GM23338 (cell line): ENCODE measurements around the gene SLX9. TPM values are rescaled to one million over a fixed set of nuclear protein-coding genes. Genes with fewer than 3 reads are reported as not detected.

ENCODE experiments used
- ATAC-seq: fragments of 200-7000 bp; cut with Tn5 transposase; 3 replicates; pipeline ENCODE4 v1.9.1; 2020
- DNase-seq: peaks from one replicate; pipeline ENCODE4 v3.0.0-alpha.2; 2015; ENCODE audit warnings: low spot score
- H2AFZ ChIP-seq: fragments of 200-600 bp; sonication (generic); 2 replicates; pipeline ENCODE4 v1.8.0; 2016; ENCODE audit warnings: antibody characterized with exemption, mild to moderate bottlenecking, moderate library complexity
- H3F3A ChIP-seq: fragments of 200-600 bp; sonication (generic); replicated peaks from 2 replicates; pipeline ENCODE4 v1.8.0; 2017; ENCODE audit warnings: antibody characterized with exemption, mixed run types, low read depth
- H3K27ac ChIP-seq: fragments of 200-600 bp; sonication (generic); 2 replicates; pipeline ENCODE4 v1.6.1; 2016; ENCODE audit warnings: low read depth
- H3K27me3 ChIP-seq: fragments of 200-600 bp; sonication (generic); 2 replicates; pipeline ENCODE4 v1.8.0; 2016; ENCODE audit warnings: mild to moderate bottlenecking, mixed run types, moderate library complexity; ENCODE audit not compliant: insufficient read depth
- H3K36me3 ChIP-seq: fragments of 200-600 bp; sonication (generic); 2 replicates; pipeline ENCODE4 v1.8.0; 2016; ENCODE audit warnings: mild to moderate bottlenecking; ENCODE audit not compliant: insufficient read depth
- H3K4me1 ChIP-seq: fragments of 200-600 bp; sonication (generic); 2 replicates; pipeline ENCODE4 v1.8.0; 2016; ENCODE audit warnings: mild to moderate bottlenecking, moderate library complexity; ENCODE audit not compliant: insufficient read depth
- H3K4me2 ChIP-seq: fragments of 200-600 bp; sonication (generic); 2 replicates; pipeline ENCODE4 v1.7.1; 2017; ENCODE audit warnings: mixed run types
- H3K4me3 ChIP-seq: fragments of 200-600 bp; sonication (generic); 2 replicates; pipeline ENCODE4 v1.6.1; 2016; ENCODE audit warnings: mixed run types
- H3K79me2 ChIP-seq: fragments of 200-600 bp; sonication (generic); replicated peaks from 2 replicates; pipeline ENCODE4 v1.8.0; 2017; ENCODE audit warnings: mild to moderate bottlenecking; ENCODE audit not compliant: insufficient read depth
- H3K9me2 ChIP-seq: fragments of 200-600 bp; sonication (generic); 2 replicates; pipeline ENCODE4 v1.8.0; 2017; ENCODE audit not compliant: insufficient read depth
- H4K20me1 ChIP-seq: fragments of 200-600 bp; sonication (generic); replicated peaks from 2 replicates; pipeline ENCODE4 v1.8.0; 2017; ENCODE audit warnings: mild to moderate bottlenecking; ENCODE audit not compliant: insufficient read depth
- H3K27ac Mint-ChIP-seq: 2 replicates; pipeline ENCODE4 v1.8.0; 2020; ENCODE audit warnings: inconsistent platforms, mild to moderate bottlenecking, moderate library complexity, mixed read lengths
- H3K27me3 Mint-ChIP-seq: 3 replicates; pipeline ENCODE4 v1.8.0; 2022; ENCODE audit warnings: low read depth, mild to moderate bottlenecking, moderate library complexity, mixed read lengths, inconsistent platforms; ENCODE audit not compliant: insufficient read depth, poor library complexity
- H3K36me3 Mint-ChIP-seq: 3 replicates; pipeline ENCODE4 v1.8.0; 2021; ENCODE audit warnings: low read depth, mild to moderate bottlenecking, inconsistent platforms, moderate library complexity, mixed read lengths
- H3K4me1 Mint-ChIP-seq: 3 replicates; pipeline ENCODE4 v1.8.0; 2020; ENCODE audit warnings: mild to moderate bottlenecking, inconsistent platforms, mixed read lengths
- H3K4me3 Mint-ChIP-seq: 3 replicates; pipeline ENCODE4 v1.8.0; 2021; ENCODE audit warnings: moderate library complexity, mild to moderate bottlenecking, inconsistent platforms, mixed read lengths
- H3K9me3 Mint-ChIP-seq: 3 replicates; pipeline ENCODE4 v1.8.0; 2020; ENCODE audit warnings: moderate library complexity, mild to moderate bottlenecking, inconsistent platforms, mixed read lengths
- CREB1 ChIP-seq: fragments of 250-450 bp; sonication (Bioruptor Pico); IDR thresholded peaks from 2 replicates; pipeline ENCODE4 v1.5.0; 2020; ENCODE audit warnings: low read depth, mild to moderate bottlenecking, moderate library complexity
- EZH2 ChIP-seq: fragments of 200-600 bp; sonication (generic); IDR thresholded peaks from one replicate; pipeline ENCODE4 v1.8.0; 2017; ENCODE audit warnings: antibody characterized with exemption, mild to moderate bottlenecking, low read depth; ENCODE audit not compliant: unreplicated experiment
- NANOG ChIP-seq: IDR thresholded peaks from 2 replicates; pipeline ENCODE4 v1.6.1; 2016; ENCODE audit warnings: antibody characterized with exemption, borderline replicate concordance
- POLR2AphosphoS5 ChIP-seq: IDR thresholded peaks from 2 replicates; pipeline ENCODE4 v1.6.1; 2016; ENCODE audit warnings: antibody characterized with exemption, low read depth
- ZNF114 ChIP-seq: fragments of 250-450 bp; sonication (Bioruptor Pico); IDR thresholded peaks from 2 replicates; pipeline ENCODE4 v1.5.0; 2020; ENCODE audit warnings: mild to moderate bottlenecking, moderate library complexity
- ZNF331 ChIP-seq: fragments of 250-450 bp; sonication (Bioruptor Pico); IDR thresholded peaks from 2 replicates; pipeline ENCODE4 v1.5.0; 2020; ENCODE audit warnings: low read depth, mild to moderate bottlenecking, moderate library complexity
- ZNF462 ChIP-seq: fragments of 250-450 bp; sonication (Bioruptor Pico); IDR thresholded peaks from 2 replicates; pipeline ENCODE4 v1.5.0; 2020; ENCODE audit warnings: mild to moderate bottlenecking, moderate library complexity
- polyA plus RNA-seq: library from polyadenylated mRNA; unstranded; fragments of >200 nt; fragmentation: Nextera tagmentation; extraction: Ambion mirVana; gene quantifications from 2 replicates; pipeline ENCODE4 v1.2.1, GENCODE V29; 2016
- total RNA-seq: library from RNA; depleted of rRNA; stranded (reverse); fragments of >200 nt; shearing (Covaris generic); gene quantifications from 2 replicates; pipeline ENCODE4 v1.2.3, GENCODE V29; 2014
- TF ChIP-seq, protein P1 (sequence below): IDR thresholded peaks from 2 replicates; pipeline ENCODE4 v1.6.1; 2016; ENCODE audit warnings: antibody characterized with exemption

Gene SLX9
- total and polyA plus RNA-seq, 2 experiments from 2014 or later = 41.5 to 46.9 TPM

GRCh38 chr21:44949161-44949778 lies 9.4 kb downstream of the SLX9 start:
- no peak overlapping the region for H3K4me3 Mint-ChIP-seq
- no peaks in the 10 kb centered on the region for H3K4me1 ChIP-seq
- H3K27ac Mint-ChIP-seq = no peak overlapping the region; the same call in 1 of the 2 replicates
- no peaks in the 10 kb centered on the region for H3F3A ChIP-seq
- no peaks in the 10 kb centered on the region for H3K27me3 ChIP-seq
- peaks cover 32% of the 10 kb centered on the region for H4K20me1 ChIP-seq
- DNase-seq (no peak), ATAC-seq (peak; percentile 39)
- no peaks in the 10 kb centered on the region for H3K9me2 ChIP-seq
- H3K4me1 Mint-ChIP-seq = peaks cover 4% of the 10 kb centered on the region; the same call in 2 of the 3 replicates
- no peak for TF ChIP-seq ZNF114 (CRISPR knock-in tag)
- TF ChIP-seq ZNF462 (CRISPR knock-in tag) = no peak
- TF ChIP-seq ZNF331 = no peak
- TF ChIP-seq CREB1 (CRISPR knock-in tag) = no peak
- no peak for TF ChIP-seq POLR2AphosphoS5
- TF ChIP-seq NANOG = no peak
- TF ChIP-seq EZH2 = no peak
- TF ChIP-seq, protein P1, sequence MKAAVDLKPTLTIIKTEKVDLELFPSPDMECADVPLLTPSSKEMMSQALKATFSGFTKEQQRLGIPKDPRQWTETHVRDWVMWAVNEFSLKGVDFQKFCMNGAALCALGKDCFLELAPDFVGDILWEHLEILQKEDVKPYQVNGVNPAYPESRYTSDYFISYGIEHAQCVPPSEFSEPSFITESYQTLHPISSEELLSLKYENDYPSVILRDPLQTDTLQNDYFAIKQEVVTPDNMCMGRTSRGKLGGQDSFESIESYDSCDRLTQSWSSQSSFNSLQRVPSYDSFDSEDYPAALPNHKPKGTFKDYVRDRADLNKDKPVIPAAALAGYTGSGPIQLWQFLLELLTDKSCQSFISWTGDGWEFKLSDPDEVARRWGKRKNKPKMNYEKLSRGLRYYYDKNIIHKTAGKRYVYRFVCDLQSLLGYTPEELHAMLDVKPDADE = no peak
- no peak overlapping the region for H3K4me2 ChIP-seq
- H3K36me3 Mint-ChIP-seq = peaks cover 34% of the 10 kb centered on the region
- no peak overlapping the region for H3K27ac ChIP-seq
- no peaks in the 10 kb centered on the region for H3K9me3 Mint-ChIP-seq
- H3K36me3 ChIP-seq = no peaks in the 10 kb centered on the region; the same call in 1 of the 2 replicates
- H3K27me3 Mint-ChIP-seq = peaks cover 8% of the 10 kb centered on the region
- no peak overlapping the region for H3K4me3 ChIP-seq
- no peak overlapping the region for H2AFZ ChIP-seq
- H3K79me2 ChIP-seq = peaks cover 77% of the 10 kb centered on the region
